GM18508 (cell line): ENCODE data around the gene ZXDC.

Experiments
- ATAC-seq: cut with Tn5 transposase; IDR thresholded peaks from one replicate; pipeline ENCODE4 v1.9.1; 2021; ENCODE audit warnings: moderate number of reproducible peaks; ENCODE audit not compliant: insufficient read depth, unreplicated experiment

Gene ZXDC

GRCh38 chr3:126511291-126511690 lies 35.6 kb upstream of the ZXDC start:
- no peak for ATAC-seq

- ATAC-seq: no peak
Observed at GRCh38 chr3:126510308-126510910, 34.7 kb upstream of the ZXDC start.

- no peak for ATAC-seq
Observed at GRCh38 chr3:126509597-126510307, 34.1 kb upstream of the ZXDC start.

- no peak for ATAC-seq
Observed at GRCh38 chr3:126508564-126508964, 32.9 kb upstream of the ZXDC start.

GRCh38 chr3:126507886-126508285 lies 32.2 kb upstream of the ZXDC start:
- ATAC-seq: no peak

GRCh38 chr3:126503701-126504100 lies 28.0 kb upstream of the ZXDC start:
- ATAC-seq: no peak

- ATAC-seq: no peak
Observed at GRCh38 chr3:126502656-126503055, 27.0 kb upstream of the ZXDC start.

GRCh38 chr3:126501736-126502135 lies 26.0 kb upstream of the ZXDC start:
- no peak for ATAC-seq

GRCh38 chr3:126501054-126501453 lies 25.4 kb upstream of the ZXDC start:
- ATAC-seq: no peak

GRCh38 chr3:126500016-126500415 lies 24.3 kb upstream of the ZXDC start:
- no peak for ATAC-seq

- no peak for ATAC-seq
Observed at GRCh38 chr3:126499401-126499800, 23.7 kb upstream of the ZXDC start.

GRCh38 chr3:126498929-126499328 lies 23.2 kb upstream of the ZXDC start:
- no peak for ATAC-seq

- ATAC-seq: no peak
Observed at GRCh38 chr3:126498461-126498860, 22.8 kb upstream of the ZXDC start.

- ATAC-seq: no peak
Observed at GRCh38 chr3:126497956-126498355, 22.3 kb upstream of the ZXDC start.

GRCh38 chr3:126496894-126497850 lies 21.5 kb upstream of the ZXDC start:
- no peak for ATAC-seq

- ATAC-seq: no peak
Observed at GRCh38 chr3:126495786-126496185, 20.1 kb upstream of the ZXDC start.

- no peak for ATAC-seq
Observed at GRCh38 chr3:126494970-126495230, 19.2 kb upstream of the ZXDC start.

GRCh38 chr3:126494204-126494969 lies 18.7 kb upstream of the ZXDC start:
- no peak for ATAC-seq

- ATAC-seq: no peak
Observed at GRCh38 chr3:126493739-126494138, 18.0 kb upstream of the ZXDC start.

GRCh38 chr3:126493051-126493450 lies 17.4 kb upstream of the ZXDC start:
- no peak for ATAC-seq
